ENCODE data around the gene IL1RAP.

GRCh38 chr3:190595179-190595795, 81.4 kb downstream of the IL1RAP start:
- TF ChIP-seq EZH2 (IDR thresholded peaks at IDR 0.05; ENCODE audit: insufficient read depth, poor library complexity, severe bottlenecking) (no peak), EZH2phosphoT487 (IDR thresholded peaks at IDR 0.05; ENCODE audit: insufficient read depth, low read depth) (no peak)

All from GM23248 (cell line).